Natural killer cell (primary cell): Measurements from ENCODE around the gene TMEM203. TPM values are rescaled to one million over a fixed set of nuclear protein-coding genes. Genes with fewer than 3 reads are reported as not detected.

ENCODE experiments used
- ATAC-seq, 3 donors: fragments of 150-1000 bp in 2 of 3; fragments of 200-7000 bp in 1 of 3; cut with Tn5 transposase; 1 replicate in 1 of 3; 2 replicates in 2 of 3; pipeline ENCODE4 v1.10.0; 2021; ENCODE audit warnings: mild to moderate bottlenecking in 2 of 3, moderate library complexity in 2 of 3
- DNase-seq, 2 donors: peaks; one replicate each; pipeline versions ENCODE4 v3.0.0 to v3.0.0-alpha.2; 2013 to 2021; ENCODE audit warnings: mixed read lengths in 1 of 2
- H3K27ac ChIP-seq: one replicate; pipeline ENCODE4 v1.5.1; 2013; ENCODE audit warnings: mild to moderate bottlenecking, low read length
- H3K27me3 ChIP-seq: one replicate; pipeline ENCODE4 v1.6.1; 2013; ENCODE audit warnings: low read length; ENCODE audit not compliant: control insufficient read depth, insufficient read depth
- H3K36me3 ChIP-seq: one replicate; pipeline ENCODE4 v1.6.1; 2013; ENCODE audit warnings: low read length; ENCODE audit not compliant: control insufficient read depth, insufficient read depth
- H3K4me1 ChIP-seq: one replicate; pipeline ENCODE4 v1.6.1; 2013; ENCODE audit warnings: low read length; ENCODE audit not compliant: control insufficient read depth, insufficient read depth
- H3K4me3 ChIP-seq: one replicate; pipeline ENCODE4 v1.5.1; 2013; ENCODE audit warnings: low read length
- H3K9me3 ChIP-seq: one replicate; pipeline ENCODE4 v1.6.1; 2013; ENCODE audit warnings: low read length; ENCODE audit not compliant: control insufficient read depth, insufficient read depth
- H3K27ac Mint-ChIP-seq, 2 donors: one replicate each; pipeline ENCODE4 v1.8.0; 2022; ENCODE audit warnings: mild to moderate bottlenecking in 2 of 2, mixed read lengths in 2 of 2, moderate library complexity in 1 of 2
- H3K27me3 Mint-ChIP-seq, 2 donors: one replicate each; pipeline ENCODE4 v1.8.0; 2022; ENCODE audit warnings: low read depth in 2 of 2, mixed read lengths in 2 of 2
- H3K36me3 Mint-ChIP-seq: one replicate; pipeline ENCODE4 v1.8.0; 2022; ENCODE audit warnings: mixed read lengths
- H3K4me1 Mint-ChIP-seq, 2 donors: one replicate each; pipeline ENCODE4 v1.8.0; 2022; ENCODE audit warnings: mixed read lengths in 2 of 2
- H3K4me3 Mint-ChIP-seq: one replicate; pipeline ENCODE4 v1.8.0; 2022; ENCODE audit warnings: mild to moderate bottlenecking, moderate library complexity, mixed read lengths
- H3K9me3 Mint-ChIP-seq, 2 donors: one replicate each; pipeline ENCODE4 v1.8.0; 2022; ENCODE audit warnings: mixed read lengths in 2 of 2
- CTCF ChIP-seq: fragments of 200-600 bp; IDR thresholded peaks from one replicate; pipeline ENCODE4 v1.8.0; 2022; ENCODE audit warnings: antibody characterized with exemption
- WGBS: methylation state at CpG from one replicate; pipeline ENCODE4 v1.1.7; 2013; ENCODE audit warnings: missing lambda C conversion rate; ENCODE audit not compliant: insufficient coverage; 5-methylcytosine and 5-hydroxymethylcytosine counted together
- intact Hi-C: fragments of 100-400 bp; cut with micrococcal nuclease; formaldehyde crosslinking; loops from one replicate; pipeline ENCODE4 v1.14.2; 2022
- total RNA-seq, 4 donors: library from RNA; stranded (reverse); fragments of 120-200 nt in 1 of 4; gene quantifications; one replicate each; pipeline versions ENCODE4 v1.2.3 to v1.2.4, GENCODE V29; 2013 to 2022

The TMEM203 gene
- total RNA-seq, 3 donors from 2014 or later (not counting 1 experiment from before 2014, with no cell fraction given), result 22.1 to 30.5 (median 27.1) TPM

- Mint-ChIP-seq H3K4me1 (peaks cover 0 to 6% of the 10 kb centered on the region in 2 donors), H3K27ac (no peak overlapping the region), H3K4me3 (no peak overlapping the region), H3K27me3 (no peaks in the 10 kb centered on the region), H3K9me3 (no peaks in the 10 kb centered on the region), H3K36me3 (no peaks in the 10 kb centered on the region)
- H3K36me3 ChIP-seq, result no peaks in the 10 kb centered on the region
- no peaks in the 10 kb centered on the region for H3K27me3 ChIP-seq
- H3K4me3 ChIP-seq, result no peak overlapping the region
- no peak for DNase-seq
- intact Hi-C loops, result no loop called here
- no peak for TF ChIP-seq CTCF
- no peak overlapping the region for H3K27ac ChIP-seq
- H3K9me3 ChIP-seq, result no peaks in the 10 kb centered on the region
- no peak for ATAC-seq
- peaks cover 11% of the 10 kb centered on the region for H3K4me1 ChIP-seq
- WGBS, result 97% methylated on average over 12 of the region's 12 CpGs
Measured at GRCh38 chr9:137218754-137219271, 13.4 kb upstream of the TMEM203 start.

GRCh38 chr9:137218212-137218753 lies 12.8 kb upstream of the TMEM203 start:
- H3K27me3 Mint-ChIP-seq, result no peaks in the 10 kb centered on the region
- peaks cover 0 to 6% of the 10 kb centered on the region in 2 donors for H3K4me1 Mint-ChIP-seq
- DNase-seq (no peak), ATAC-seq (no peak)
- no peak overlapping the region for H3K4me3 Mint-ChIP-seq
- H3K27ac ChIP-seq, result no peak overlapping the region
- intact Hi-C loops, result no loop called here
- H3K4me3 ChIP-seq, result no peak overlapping the region
- WGBS, result 95% methylated on average over 30 of the region's 30 CpGs
- no peaks in the 10 kb centered on the region for H3K9me3 ChIP-seq
- H3K9me3 Mint-ChIP-seq, result no peaks in the 10 kb centered on the region
- H3K27me3 ChIP-seq, result no peaks in the 10 kb centered on the region
- H3K36me3 ChIP-seq, result no peaks in the 10 kb centered on the region
- H3K4me1 ChIP-seq, result peaks cover 10% of the 10 kb centered on the region
- no peaks in the 10 kb centered on the region for H3K36me3 Mint-ChIP-seq
- H3K27ac Mint-ChIP-seq, result no peak overlapping the region
- no peak for TF ChIP-seq CTCF

GRCh38 chr9:137217276-137218211 lies 12.1 kb upstream of the TMEM203 start:
- no peaks in the 10 kb centered on the region for H3K9me3 ChIP-seq
- H3K36me3 Mint-ChIP-seq, result no peaks in the 10 kb centered on the region
- H3K36me3 ChIP-seq, result no peaks in the 10 kb centered on the region
- H3K27me3 Mint-ChIP-seq, result no peaks in the 10 kb centered on the region
- no peak overlapping the region for H3K4me3 ChIP-seq
- no peak overlapping the region for H3K27ac Mint-ChIP-seq
- TF ChIP-seq CTCF, result no peak
- H3K27ac ChIP-seq, result no peak overlapping the region
- no peak for ATAC-seq
- no peak for DNase-seq
- 83% methylated on average over 36 of the region's 36 CpGs for WGBS
- H3K4me1 ChIP-seq, result peaks cover 4% of the 10 kb centered on the region
- H3K4me1 Mint-ChIP-seq, result no peaks in the 10 kb centered on the region
- H3K27me3 ChIP-seq, result no peaks in the 10 kb centered on the region
- no peak overlapping the region for H3K4me3 Mint-ChIP-seq
- intact Hi-C loops, result no loop called here
- no peaks in the 10 kb centered on the region for H3K9me3 Mint-ChIP-seq
